ENCODE data around the gene SERP1.

Gene SERP1

DNA sequence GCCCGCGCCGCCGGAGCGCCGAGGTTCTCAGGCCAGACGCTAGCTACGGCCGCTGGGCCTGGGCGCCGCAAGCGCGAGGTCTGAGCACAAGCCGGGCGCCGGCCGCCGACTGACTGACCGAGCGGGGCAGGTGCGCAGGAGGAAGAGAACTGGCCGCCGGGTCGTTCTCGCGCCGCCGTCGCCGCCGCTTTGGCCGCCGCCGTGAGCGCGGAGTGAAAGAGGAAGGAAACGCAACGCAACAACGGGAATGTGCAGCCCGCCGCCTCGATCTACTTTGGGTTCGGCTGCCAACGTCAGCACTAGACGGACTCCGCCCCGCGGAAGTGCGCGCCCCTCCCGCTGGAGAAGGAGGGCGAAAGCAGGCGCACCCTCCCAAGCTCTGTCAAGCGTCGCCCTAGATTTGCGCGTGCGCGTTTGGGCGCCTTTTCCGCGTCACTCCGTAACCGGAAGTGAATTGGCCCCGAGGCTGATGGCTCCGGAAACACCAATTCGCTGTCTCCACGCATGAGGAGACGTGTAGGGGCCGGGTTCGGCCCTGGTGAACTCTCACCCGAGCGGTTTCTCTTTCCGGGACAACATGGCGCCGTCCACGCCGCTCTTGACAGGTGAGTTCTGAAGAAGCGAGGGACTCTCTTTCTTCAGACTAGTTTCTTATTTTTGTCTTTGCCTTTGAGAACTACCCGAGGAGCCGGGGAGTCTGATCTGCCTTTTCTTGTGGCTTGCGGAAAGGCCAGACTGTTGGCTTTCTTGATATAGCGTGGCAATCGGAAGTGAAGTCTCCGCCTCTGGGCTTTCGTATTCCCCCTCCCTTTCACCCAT lies at the start of gene SERP1, which contains the start of gene EIF2A:
TSS of gene SERP1 (minus strand) at position 271 of the 819 bp plus-strand sequence. CDS start 361 bp downstream, outside the sequence.
TSS of gene EIF2A (plus strand) at position 562 of the 819 bp plus-strand sequence. CDS start at position 578, 16 bp downstream.
- CTCF ChIA-PET, result no interaction called here
- peak within 1 kb of the TSS; percentile 87 for H3K4me3 ChIP-seq (ENCODE audit: low read depth, low read length)
- POLR2A ChIA-PET, result interaction anchor here (0.6 to 1.6 kb wide), 12 partner anchors 9 to 733 kb away, joined by 3 to 9 read pairs (median 4); partner anchors contain the start of genes RNF13, SIAH2 and TSC22D2
- TF ChIP-seq, protein P1, sequence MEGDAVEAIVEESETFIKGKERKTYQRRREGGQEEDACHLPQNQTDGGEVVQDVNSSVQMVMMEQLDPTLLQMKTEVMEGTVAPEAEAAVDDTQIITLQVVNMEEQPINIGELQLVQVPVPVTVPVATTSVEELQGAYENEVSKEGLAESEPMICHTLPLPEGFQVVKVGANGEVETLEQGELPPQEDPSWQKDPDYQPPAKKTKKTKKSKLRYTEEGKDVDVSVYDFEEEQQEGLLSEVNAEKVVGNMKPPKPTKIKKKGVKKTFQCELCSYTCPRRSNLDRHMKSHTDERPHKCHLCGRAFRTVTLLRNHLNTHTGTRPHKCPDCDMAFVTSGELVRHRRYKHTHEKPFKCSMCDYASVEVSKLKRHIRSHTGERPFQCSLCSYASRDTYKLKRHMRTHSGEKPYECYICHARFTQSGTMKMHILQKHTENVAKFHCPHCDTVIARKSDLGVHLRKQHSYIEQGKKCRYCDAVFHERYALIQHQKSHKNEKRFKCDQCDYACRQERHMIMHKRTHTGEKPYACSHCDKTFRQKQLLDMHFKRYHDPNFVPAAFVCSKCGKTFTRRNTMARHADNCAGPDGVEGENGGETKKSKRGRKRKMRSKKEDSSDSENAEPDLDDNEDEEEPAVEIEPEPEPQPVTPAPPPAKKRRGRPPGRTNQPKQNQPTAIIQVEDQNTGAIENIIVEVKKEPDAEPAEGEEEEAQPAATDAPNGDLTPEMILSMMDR (IDR thresholded peaks at IDR 0.05; ENCODE audit: insufficient read depth, low read length, missing control alignments), result no peak
- peak; percentile 94 for DNase-seq (ENCODE audit: low read depth, low spot score)

DNA sequence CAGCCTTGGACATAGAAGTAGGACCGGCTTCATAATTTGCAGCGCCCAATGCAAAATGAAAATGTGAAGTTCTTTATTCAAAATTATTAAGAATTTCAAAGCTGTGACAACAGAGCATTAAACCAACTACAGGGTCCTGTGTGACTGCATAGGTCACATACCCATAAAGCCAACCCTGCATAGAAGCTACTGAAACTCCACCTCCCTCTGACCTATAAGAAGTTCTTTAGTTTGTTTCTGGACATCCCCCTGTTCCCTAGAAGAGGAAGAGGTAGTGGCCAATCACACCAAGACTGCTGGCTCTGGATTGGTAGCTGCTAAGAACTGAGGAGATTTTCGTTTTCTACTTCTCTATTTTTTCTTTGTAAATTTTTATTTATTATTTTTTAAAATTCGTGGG lies 47.9 kb upstream of the SERP1 start:
- POLR2A ChIA-PET, result no interaction called here

DNA sequence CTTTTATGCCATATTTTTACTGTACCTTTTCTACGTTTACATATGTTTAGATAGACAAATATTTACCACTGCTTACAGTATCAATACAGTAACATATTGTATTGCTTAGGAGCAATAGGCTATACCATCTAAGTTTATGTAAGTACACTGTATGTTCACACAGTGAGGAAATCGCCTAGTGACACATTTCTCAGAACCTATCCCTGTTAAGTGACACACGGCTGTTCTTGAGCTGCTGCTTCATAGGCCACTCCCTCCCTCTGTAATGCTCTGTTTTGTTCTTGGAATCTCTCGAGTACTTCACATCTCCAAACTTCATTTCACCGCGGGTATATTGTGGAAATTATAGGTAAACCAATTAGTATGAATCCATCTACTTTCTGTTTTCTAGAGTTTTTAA lies 43.5 kb upstream of the SERP1 start:
- H3K4me3 ChIP-seq (ENCODE audit: low read depth, low read length), result no peak overlapping the region
- TF ChIP-seq, protein P1 (IDR thresholded peaks at IDR 0.05; ENCODE audit: insufficient read depth, low read length, missing control alignments), result no peak
- no peak for DNase-seq (ENCODE audit: low read depth, low spot score)
- CTCF ChIA-PET, result interaction anchor here (0.7 to 1.7 kb wide), 3 partner anchors 9 to 131 kb away, joined by 3 to 5 read pairs (median 5); no protein-coding TSS in a partner anchor
- POLR2A ChIA-PET, result no interaction called here

More for the DNA sequence above, 47.9 kb upstream of the SERP1 start:
- no peak for DNase-seq (ENCODE audit: low read depth, low spot score)
- CTCF ChIA-PET, result interaction anchor here (1.2 kb wide), 1 partner anchor 9 kb away, joined by 3 read pairs; the partner anchor contains the start of gene SELENOT
- TF ChIP-seq, protein P1 (IDR thresholded peaks at IDR 0.05; ENCODE audit: insufficient read depth, low read length, missing control alignments), result no peak
- H3K4me3 ChIP-seq (ENCODE audit: low read depth, low read length), result no peak overlapping the region

DNA sequence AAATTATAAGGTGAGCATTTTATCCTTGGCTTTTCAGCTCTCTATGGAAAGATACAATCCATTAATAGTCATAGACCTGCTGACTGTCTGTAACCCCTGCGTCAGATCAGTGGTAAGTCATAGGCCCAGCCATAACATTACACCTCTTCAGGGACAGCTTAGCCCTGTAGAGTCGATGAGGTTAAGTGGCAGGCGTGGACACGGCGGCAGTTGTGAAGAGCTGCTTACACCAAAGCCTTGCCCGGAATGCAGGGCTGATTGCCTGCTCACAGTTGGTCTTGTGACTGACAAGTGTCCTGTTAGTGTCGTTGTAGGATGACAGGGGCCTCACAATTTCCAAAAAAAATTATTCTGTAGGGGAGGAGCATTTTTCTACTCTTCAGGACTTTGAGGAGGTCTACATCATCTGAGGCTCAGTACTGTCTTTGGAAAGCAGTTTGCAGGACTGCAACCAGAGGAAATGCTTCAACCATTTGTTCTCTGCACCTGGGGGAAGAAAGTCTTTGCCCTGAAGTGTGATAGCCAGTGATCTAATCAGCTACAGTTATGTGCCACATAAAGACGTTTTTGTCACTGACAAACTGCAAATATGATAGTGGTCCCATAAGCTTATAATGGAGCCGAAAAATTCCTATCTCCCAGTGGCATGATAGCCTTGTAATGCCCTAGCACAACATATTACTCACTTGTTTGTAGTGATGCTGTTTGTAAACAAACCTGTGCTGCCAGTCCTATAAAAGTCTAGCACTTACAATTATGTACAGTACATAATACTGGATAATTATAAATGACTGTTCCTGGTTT lies 41.9 kb upstream of the SERP1 start:
- no peak for DNase-seq (ENCODE audit: low read depth, low spot score)
- no peak overlapping the region for H3K4me3 ChIP-seq (ENCODE audit: low read depth, low read length)
- TF ChIP-seq, protein P1 (IDR thresholded peaks at IDR 0.05; ENCODE audit: insufficient read depth, low read length, missing control alignments), result no peak
- ChIA-PET CTCF (interaction anchor here (1.2 kb wide), 1 partner anchor 11 kb away, joined by 3 read pairs; no protein-coding TSS in a partner anchor), POLR2A (interaction anchor here (0.8 to 1.7 kb wide), 2 partner anchors 42 to 90 kb away, joined by 3 to 4 read pairs; partner anchors contain the start of genes EIF2A and SERP1)

DNA sequence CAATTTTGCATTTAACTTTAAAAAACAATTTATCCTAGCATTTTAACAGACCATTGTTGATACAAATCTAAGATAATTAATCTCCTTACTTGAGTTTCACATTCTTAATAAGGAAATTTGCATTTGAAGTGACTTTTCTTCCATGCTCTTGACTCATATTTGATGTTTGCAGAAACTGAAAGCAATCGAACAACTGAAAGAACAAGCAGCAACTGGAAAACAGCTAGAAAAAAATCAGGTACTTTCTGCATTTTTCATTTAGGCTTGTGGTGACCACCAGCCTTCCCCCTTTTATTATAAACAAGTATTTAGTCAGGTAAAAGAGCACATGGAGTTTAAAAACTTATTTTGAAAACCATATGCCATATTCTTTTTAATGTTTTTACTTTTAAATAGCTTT lies 36.7 kb upstream of the SERP1 start:
- no peak for DNase-seq (ENCODE audit: low read depth, low spot score)
- H3K4me3 ChIP-seq (ENCODE audit: low read depth, low read length), result no peak overlapping the region
- ChIA-PET POLR2A (no interaction called here), CTCF (interaction anchor here (1.0 to 1.5 kb wide), 2 partner anchors 28 to 87 kb away, joined by 3 read pairs; no protein-coding TSS in a partner anchor)
- TF ChIP-seq, protein P1 (IDR thresholded peaks at IDR 0.05; ENCODE audit: insufficient read depth, low read length, missing control alignments), result no peak
